CD4-positive, alpha-beta T cell treated with Interleukin-17A for 1 hour (primary cell): ENCODE results near the gene LCORL.
"Not testable (repeated sequence)": the region's sequence is repeated elsewhere in the genome, so short reads cannot be mapped to it uniquely, and the experiment has no call there.

ENCODE experiments used
- DNase-seq: peaks from one replicate; pipeline ENCODE4 v3.0.0-alpha.2; 2020

LCORL gene

GRCh38 chr4:18014269-18014668, 7.3 kb downstream of the LCORL start:
- no peak for DNase-seq

GRCh38 chr4:18012807-18013462, 8.6 kb downstream of the LCORL start:
- DNase-seq: no peak

GRCh38 chr4:18012134-18012806, 9.3 kb downstream of the LCORL start:
- no peak for DNase-seq

- DNase-seq: no peak
These were observed 13.9 kb downstream of the LCORL start for GRCh38 chr4:18007625-18008024.

GRCh38 chr4:18006432-18006831, 15.1 kb downstream of the LCORL start:
- not testable (repeated sequence) for DNase-seq

GRCh38 chr4:17997129-17997528, 24.4 kb downstream of the LCORL start:
- DNase-seq: no peak

- DNase-seq: no peak
These were observed 26.4 kb downstream of the LCORL start for GRCh38 chr4:17995165-17995564.

GRCh38 chr4:17985832-17986231, 35.7 kb downstream of the LCORL start:
- no peak for DNase-seq

- DNase-seq: no peak
These were observed 40.5 kb downstream of the LCORL start for GRCh38 chr4:17981063-17981462.

- DNase-seq: no peak
These were observed 52.8 kb downstream of the LCORL start for GRCh38 chr4:17968721-17969120.

- DNase-seq: no peak
These were observed 54.5 kb downstream of the LCORL start for GRCh38 chr4:17967078-17967477.

GRCh38 chr4:17966312-17966711, 55.2 kb downstream of the LCORL start:
- no peak for DNase-seq

GRCh38 chr4:17964576-17964975, 57.0 kb downstream of the LCORL start:
- no peak for DNase-seq

GRCh38 chr4:17962171-17962570, 59.4 kb downstream of the LCORL start:
- DNase-seq: no peak

GRCh38 chr4:17961249-17961648, 60.3 kb downstream of the LCORL start:
- no peak for DNase-seq

GRCh38 chr4:17958181-17958580, 63.4 kb downstream of the LCORL start:
- DNase-seq: no peak

- no peak for DNase-seq
These were observed 63.9 kb downstream of the LCORL start for GRCh38 chr4:17957688-17958087.

- no peak for DNase-seq
These were observed 65.3 kb downstream of the LCORL start for GRCh38 chr4:17956245-17956644.

GRCh38 chr4:17945303-17945702, 76.3 kb downstream of the LCORL start:
- no peak for DNase-seq

GRCh38 chr4:17941731-17942130, 79.8 kb downstream of the LCORL start:
- DNase-seq: no peak

GRCh38 chr4:17939054-17939453, 82.5 kb downstream of the LCORL start:
- no peak for DNase-seq

GRCh38 chr4:17934286-17934685, 87.3 kb downstream of the LCORL start:
- DNase-seq: no peak

- no peak for DNase-seq
These were observed 88.4 kb downstream of the LCORL start for GRCh38 chr4:17933126-17933525.

GRCh38 chr4:17932041-17932440, 89.5 kb downstream of the LCORL start:
- no peak for DNase-seq

GRCh38 chr4:17930256-17930655, 91.3 kb downstream of the LCORL start:
- DNase-seq: no peak
